RPMI8226 (cell line): ENCODE measurements around the gene MEF2C.
"Not testable (repeated sequence)": the region's sequence is repeated elsewhere in the genome, so short reads cannot be mapped to it uniquely, and the experiment has no call there.

Experiments
- DNase-seq: peaks from one replicate; pipeline ENCODE4 v3.0.0-alpha.2; 2015

MEF2C gene

DNA sequence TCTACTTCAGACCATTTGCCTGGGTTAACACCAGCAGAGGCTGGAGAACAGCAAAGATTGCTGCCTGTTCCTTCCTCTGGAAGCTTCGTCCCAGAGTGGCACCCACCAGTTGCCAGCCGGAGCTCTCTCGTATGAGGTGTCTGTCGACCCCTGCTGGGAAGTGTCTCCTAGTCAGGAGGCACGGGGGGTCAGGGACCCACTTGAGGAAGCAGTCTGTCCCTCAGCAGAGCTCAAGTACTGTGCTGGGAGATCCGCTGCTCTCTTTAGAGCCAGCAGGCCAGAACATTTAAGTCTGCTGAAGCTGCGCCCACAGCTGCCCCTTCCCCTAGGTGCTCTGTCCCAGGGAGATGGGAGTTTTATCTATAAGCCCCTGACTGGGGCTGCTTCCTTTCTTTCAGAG is 84.1 kb downstream of the MEF2C start:
- not testable (repeated sequence) for DNase-seq

- DNase-seq: not testable (repeated sequence)
These were observed 89.2 kb downstream of the MEF2C start for GRCh38 chr5:88793797-88794196.

GRCh38 chr5:88792144-88792840 is 90.7 kb downstream of the MEF2C start:
- DNase-seq: no peak

- no peak for DNase-seq
These were observed 95.1 kb downstream of the MEF2C start for GRCh38 chr5:88787856-88788255.

- DNase-seq: no peak
These were observed 96.2 kb downstream of the MEF2C start for GRCh38 chr5:88786789-88787188.

GRCh38 chr5:88785746-88786565 is 97.0 kb downstream of the MEF2C start:
- no peak for DNase-seq

GRCh38 chr5:88782571-88782970 is 100.4 kb downstream of the MEF2C start:
- no peak for DNase-seq

DNA sequence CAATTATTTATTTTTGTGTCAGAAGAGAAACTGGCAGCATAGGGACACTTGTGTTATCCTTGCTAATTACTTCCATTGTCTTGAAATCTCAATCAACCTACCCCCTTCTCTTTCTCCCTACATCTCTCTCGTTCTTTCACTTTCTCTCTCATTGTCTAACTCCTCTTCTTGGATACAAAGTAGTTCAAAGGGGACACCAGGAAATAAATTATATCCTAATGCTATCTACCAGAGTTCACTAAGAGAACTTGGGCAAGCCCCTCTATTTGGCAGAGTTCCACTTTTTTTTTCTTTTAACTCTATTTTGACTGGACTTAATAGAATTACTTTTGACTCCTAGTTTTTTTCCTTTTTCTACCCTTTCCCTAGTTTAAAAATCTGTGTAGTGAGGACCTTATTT is 102.2 kb downstream of the MEF2C start:
- DNase-seq: no peak

DNA sequence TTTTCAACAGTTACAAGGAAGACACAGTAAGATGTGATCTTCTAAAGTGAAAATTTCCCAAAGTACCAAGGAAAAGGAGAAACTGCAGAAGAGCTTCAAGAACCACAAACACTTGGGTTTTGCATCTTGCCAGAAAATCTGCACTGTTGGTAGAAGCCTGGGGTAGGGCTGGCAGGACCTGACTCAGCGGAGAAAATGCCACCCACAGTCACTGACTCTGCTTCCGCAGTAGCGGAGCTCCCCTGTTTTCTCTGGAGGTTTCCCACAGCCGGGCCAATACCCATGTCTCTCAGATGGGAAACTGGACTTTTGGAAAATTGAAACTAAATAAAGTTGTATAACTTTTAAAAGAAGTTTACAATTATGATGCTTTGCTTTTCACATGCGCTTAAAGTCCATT is 104.2 kb downstream of the MEF2C start:
- no peak for DNase-seq

- DNase-seq: peak; percentile 6
These were observed 106.3 kb downstream of the MEF2C start for GRCh38 chr5:88776692-88777091.

GRCh38 chr5:88772831-88773230 is 110.2 kb downstream of the MEF2C start:
- no peak for DNase-seq

- no peak for DNase-seq
These were observed 110.9 kb downstream of the MEF2C start for GRCh38 chr5:88772047-88772446.

GRCh38 chr5:88770276-88771257 is 112.4 kb downstream of the MEF2C start:
- DNase-seq: no peak

DNA sequence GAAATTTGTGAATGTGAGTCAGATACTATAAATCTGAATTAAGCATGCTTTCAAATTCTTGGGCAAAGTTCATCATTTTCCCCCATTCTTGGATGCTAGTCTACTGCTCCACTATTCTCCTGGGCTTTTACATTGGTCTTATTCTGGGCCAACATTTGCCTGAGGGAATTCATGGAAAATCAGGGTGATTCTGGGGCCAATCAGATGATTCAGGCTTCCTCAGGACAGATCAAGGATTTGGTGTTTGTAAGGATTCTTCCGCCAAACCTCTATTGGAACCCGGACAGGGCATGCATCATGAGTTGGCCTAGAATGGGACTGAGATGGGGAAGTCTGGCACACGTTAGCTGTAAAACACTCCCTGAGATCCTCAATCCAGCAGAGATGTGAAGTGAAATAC is 113.8 kb downstream of the MEF2C start:
- no peak for DNase-seq

DNA sequence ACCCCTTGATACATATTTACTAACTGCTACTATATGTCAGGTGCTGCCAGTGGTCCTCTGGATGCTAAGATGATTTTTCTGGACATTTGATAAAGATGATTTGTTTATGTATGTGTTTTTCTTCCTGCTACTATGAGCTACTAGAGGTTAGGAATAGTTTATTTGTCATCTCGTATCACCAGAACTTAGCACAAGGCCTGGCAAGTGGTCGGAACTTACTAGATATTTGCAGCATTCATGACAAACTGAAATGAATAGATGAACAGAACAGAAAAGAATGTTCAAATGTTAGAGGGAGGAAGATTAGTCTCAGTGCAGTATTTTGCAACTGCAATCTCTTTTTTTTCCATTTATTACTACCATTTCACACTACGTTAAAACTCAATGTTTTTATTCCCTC is 114.6 kb downstream of the MEF2C start:
- no peak for DNase-seq

DNA sequence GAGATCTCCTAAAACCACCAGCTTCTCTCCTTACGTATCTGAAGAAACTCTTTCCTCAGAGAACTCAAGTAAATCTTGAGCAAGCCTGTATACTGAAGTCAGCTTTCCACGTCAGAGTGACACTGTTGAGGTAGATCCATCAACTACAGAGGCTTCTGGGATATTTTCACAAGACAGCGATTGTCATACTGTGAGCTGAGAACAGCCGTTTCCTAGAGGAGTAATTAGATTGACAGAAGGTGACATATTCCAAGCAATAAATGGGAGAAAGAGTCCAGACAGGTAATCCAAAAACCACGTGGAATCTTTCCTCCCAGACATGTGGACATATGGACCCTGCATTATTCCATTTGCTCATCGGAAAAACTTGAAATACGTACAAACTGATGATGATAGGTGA is 117.2 kb downstream of the MEF2C start:
- no peak for DNase-seq

DNA sequence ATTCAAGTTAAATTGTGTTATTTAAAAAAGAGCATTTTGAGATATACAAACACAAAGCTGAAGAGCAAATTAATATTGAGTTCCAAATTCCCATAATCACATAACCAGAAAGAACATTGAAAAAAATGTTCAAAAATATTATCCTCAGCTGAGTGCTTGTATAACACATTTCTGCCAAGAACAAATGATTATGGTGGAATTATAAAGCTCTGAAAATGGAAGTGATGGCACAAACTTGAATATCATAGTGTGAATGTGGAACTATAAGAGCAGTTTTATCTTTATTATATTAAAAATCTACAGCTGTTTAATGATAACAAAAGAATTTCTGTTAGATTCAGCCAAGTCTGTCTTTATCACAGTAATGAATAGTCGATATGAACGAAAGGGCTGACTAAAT is 117.8 kb downstream of the MEF2C start:
- DNase-seq: no peak

DNA sequence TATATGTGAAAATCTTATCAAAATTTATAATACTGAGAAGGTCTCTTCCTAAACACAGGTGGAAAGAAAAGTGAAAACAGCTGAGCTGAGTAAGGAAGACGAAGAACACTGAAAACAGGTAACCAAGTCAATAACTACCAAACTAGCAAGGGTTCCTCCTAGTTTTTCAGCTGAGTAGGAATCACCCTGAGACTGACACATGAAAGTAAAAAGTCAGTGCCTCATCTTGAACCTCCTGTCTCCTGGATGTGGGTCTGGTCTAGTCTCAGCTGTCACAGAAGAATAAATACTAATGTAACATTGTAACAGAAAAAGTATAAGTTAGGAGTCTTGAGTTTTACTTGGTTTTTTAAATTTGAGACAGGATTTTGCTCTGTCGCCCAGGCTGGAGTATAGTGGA is 121.0 kb downstream of the MEF2C start:
- no peak for DNase-seq

DNA sequence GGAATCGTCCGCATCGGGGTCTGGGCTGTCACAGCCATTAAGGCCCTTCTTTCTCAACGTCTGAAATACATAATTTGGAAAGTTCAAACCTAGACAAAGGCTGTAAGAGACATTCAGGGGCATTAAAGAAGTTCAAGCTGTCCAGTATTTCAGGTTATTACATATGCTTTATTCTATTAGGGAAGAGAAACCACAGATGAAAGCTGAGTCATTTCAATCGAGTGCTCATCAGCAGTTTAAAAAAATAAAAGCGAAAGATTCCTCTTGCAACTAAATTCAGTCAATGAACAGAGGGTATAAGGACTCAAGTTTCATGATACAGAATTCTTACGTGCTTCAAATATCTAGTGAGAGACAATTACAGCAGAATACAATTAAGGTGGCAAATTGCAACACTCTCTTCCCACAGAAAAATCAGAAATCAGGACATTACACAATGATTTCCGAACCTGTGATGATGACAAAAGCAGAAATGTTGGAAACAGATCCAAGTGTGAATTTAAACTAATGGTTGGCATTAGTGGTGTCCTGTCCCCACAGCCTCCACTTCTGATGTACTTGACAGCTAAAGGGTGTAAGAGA is 121.6 kb downstream of the MEF2C start:
- DNase-seq: no peak

- DNase-seq: no peak
These were observed 122.5 kb downstream of the MEF2C start for GRCh38 chr5:88760527-88760926.

- no peak for DNase-seq
These were observed 124.4 kb downstream of the MEF2C start for GRCh38 chr5:88758591-88758990.

DNA sequence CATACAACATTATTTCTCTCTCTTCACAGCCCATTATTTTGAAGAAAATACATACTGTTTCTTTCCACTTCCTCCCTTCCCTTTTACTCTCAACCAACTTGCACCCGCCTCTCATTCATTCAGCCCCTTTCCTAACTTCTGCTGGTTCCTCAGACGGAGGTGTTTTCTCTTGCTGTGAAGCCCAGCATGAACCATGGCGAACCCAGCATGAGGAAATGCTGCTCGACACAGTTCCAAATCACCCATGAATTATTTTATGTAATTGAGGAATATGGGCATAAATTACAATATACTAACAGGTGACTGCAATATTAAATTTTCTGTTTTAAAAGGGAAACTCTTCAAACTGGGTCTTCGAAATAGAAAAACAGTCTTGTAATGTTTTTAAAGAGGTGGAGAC is 124.8 kb downstream of the MEF2C start:
- DNase-seq: no peak

DNA sequence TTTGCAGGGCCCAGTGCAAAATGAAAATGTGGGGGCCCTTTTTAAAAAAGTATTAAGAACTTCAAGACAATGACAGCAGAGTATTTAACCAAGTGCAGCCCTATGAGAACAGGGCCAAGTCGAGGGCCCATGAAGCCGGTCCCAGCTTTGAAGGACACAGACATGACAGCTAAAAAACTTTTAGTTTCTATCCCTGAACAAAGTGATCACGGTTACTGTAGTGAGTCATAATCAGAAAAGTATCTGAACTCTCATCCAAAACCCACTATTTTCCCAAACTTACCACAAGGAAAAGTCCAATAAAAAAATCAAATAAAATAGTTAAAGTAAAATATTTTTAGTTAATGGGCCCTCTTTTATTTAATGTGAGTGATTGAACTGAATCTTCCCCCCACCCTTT is 126.0 kb downstream of the MEF2C start:
- no peak for DNase-seq
